ENCODE measurements around the gene PPP1R26. TPM values are rescaled to one million over a fixed set of nuclear protein-coding genes. Genes with fewer than 3 reads are reported as not detected.

Gene PPP1R26
- total and polyA plus RNA-seq, 2 of the 8 experiments (the other 6 are each of a cell fraction or from before 2014, with no cell fraction given) = 9.8 to 32.7 TPM

GRCh38 chr9:135505406-135506187 is 26.0 kb downstream of the PPP1R26 start:
- no peak overlapping the region for H2BK5ac ChIP-seq (ENCODE audit: low read depth, low read length)
- no peak overlapping the region for H2BK20ac ChIP-seq (ENCODE audit: low read length)
- no peak overlapping the region for H3K56ac ChIP-seq (replicated peaks; ENCODE audit: insufficient read length, low read depth, low read length)
- peaks cover 15 to 18% of the 10 kb centered on the region in 2 experiments for H4K20me1 ChIP-seq (replicated peaks in 1 of 2; ENCODE audit: control insufficient read depth in 1 of 2, insufficient read depth in 2 of 2, low read length in 2 of 2)
- H2AFZ ChIP-seq (ENCODE audit: low read length) = no peak overlapping the region
- H3K9ac ChIP-seq (replicated peaks in 1 of 4; ENCODE audit: extremely low read depth in 1 of 4, low read depth in 3 of 4, low read length in 3 of 4) = no peak overlapping the region
- H2BK15ac ChIP-seq (ENCODE audit: low read length) = no peak overlapping the region
- WGBS, 2 experiments (ENCODE audit: extremely low coverage in 1 of 2, insufficient coverage in 1 of 2, insufficient read length in 1 of 2, insufficient replicate concordance in 2 of 2, low coverage in 1 of 2, low lambda C conversion rate in 2 of 2, missing lambda C conversion rate in 1 of 2) = 82% methylated on average over 20 of the region's 24 CpGs; no CpG with 5 or more reads in 1 of the 2 experiments
- H3K79me1 ChIP-seq (ENCODE audit: low read depth, low read length) = 0 out of 2 replicates have a peak, but pooled peaks cover 3% of the 10 kb centered on the region
- no peak overlapping the region for H3K14ac ChIP-seq (ENCODE audit: insufficient read length)
- H3K79me2 ChIP-seq (ENCODE audit: control insufficient read depth in 1 of 2, insufficient read depth in 2 of 2, low read length in 2 of 2) = peaks cover 0 to 16% of the 10 kb centered on the region in 2 experiments; a peak in 2 of 4 replicates
- H3K23ac ChIP-seq (ENCODE audit: insufficient read length) = no peak overlapping the region
- no peak for FAIRE-seq
- no peaks in the 10 kb centered on the region for H3K9me3 ChIP-seq (ENCODE audit: insufficient read depth in 2 of 2, low read depth in 1 of 2, low read length in 1 of 2)
- no peak overlapping the region for H4K8ac ChIP-seq (ENCODE audit: extremely low read depth, insufficient read depth, low read length)
- H2BK120ac ChIP-seq (replicated peaks; ENCODE audit: low read depth, low read length) = no peak overlapping the region
- peaks cover 8 to 30% (median 20%) of the 10 kb centered on the region in 4 experiments; a peak in 7 of 8 replicates for H3K36me3 ChIP-seq (ENCODE audit: control insufficient read depth in 2 of 4, insufficient read depth in 4 of 4, low read length in 3 of 4)
- CTCF ChIA-PET (ENCODE audit: partially characterized antibody) = interaction anchor here (0.6 to 2.4 kb wide), 26 partner anchors 9 to 431 kb away, joined by 3 to 14 read pairs (median 4); no protein-coding TSS in a partner anchor
- TF ChIP-seq SP4 (IDR thresholded peaks at IDR 0.05; ENCODE audit: low read length) (no peak), POLR2AphosphoS5 (IDR thresholded peaks at IDR 0.05; ENCODE audit: low read depth, low read length) (peak; percentile 5; the same call in 1 of the 2 replicates)
- no peak overlapping the region for H3K4ac ChIP-seq (replicated peaks; ENCODE audit: insufficient read length, low read depth, low read length)
- no peak overlapping the region for H3K4me3 ChIP-seq (ENCODE audit: extremely low read depth in 1 of 4, insufficient read depth in 2 of 4, low read depth in 3 of 4, low read length in 4 of 4)
- POLR2A ChIA-PET (ENCODE audit: partially characterized antibody) = interaction anchor here (0.6 to 2.8 kb wide), 7 partner anchors 14 to 177 kb away, joined by 3 to 10 read pairs (median 5); no protein-coding TSS in a partner anchor
- H4K5ac ChIP-seq (ENCODE audit: insufficient read length, low read depth, low read length) = no peak overlapping the region
- no peak overlapping the region for H3K18ac ChIP-seq (ENCODE audit: extremely low read depth, low read length)
- H3K27ac ChIP-seq (ENCODE audit: low read depth, low read length) = no peak overlapping the region
- H3K27me3 ChIP-seq (replicated peaks in 1 of 4; ENCODE audit: control insufficient read depth in 3 of 4, extremely low read depth in 1 of 4, insufficient read depth in 3 of 4, low read length in 3 of 4) = no peaks in the 10 kb centered on the region
- H3K4me2 ChIP-seq (ENCODE audit: insufficient read depth in 1 of 2, low read depth in 2 of 2, low read length in 2 of 2) = no peak overlapping the region
- peaks cover 0 to 14% (median 7%) of the 10 kb centered on the region in 4 experiments; a peak in 5 of 7 replicates for H3K4me1 ChIP-seq (replicated peaks in 1 of 4; ENCODE audit: control insufficient read depth in 3 of 4, insufficient read depth in 4 of 4, low read length in 3 of 4)
- H2BK12ac ChIP-seq (ENCODE audit: low read depth, low read length) = no peak overlapping the region
- no peak for DNase-seq (ENCODE audit: low read depth in 1 of 2, low spot score in 2 of 2)
- no peaks in the 10 kb centered on the region; the same call in 1 of the 2 replicates for H3K23me2 ChIP-seq (ENCODE audit: low read depth, low read length)
- H4K91ac ChIP-seq (replicated peaks; ENCODE audit: insufficient read length, low read length) = no peak overlapping the region
- no peak overlapping the region for H2AK5ac ChIP-seq (ENCODE audit: low read depth, low read length)
